Gastrocnemius medialis (tissue), 4 donors: Measurements from ENCODE around the gene ANKLE1.
"Not testable (repeated sequence)": the region's sequence is repeated elsewhere in the genome, so short reads cannot be mapped to it uniquely, and the experiment has no call there.

Experiments
- POLR2A ChIP-seq, 2 donors: fragments of 450-650 bp; IDR thresholded peaks; one replicate each; pipeline ENCODE4 v1.6.1; 2017; ENCODE audit warnings: antibody characterized with exemption in 2 of 2, mild to moderate bottlenecking in 2 of 2, moderate library complexity in 2 of 2
- TF ChIP-seq, protein P1 (sequence below), 5 experiments: fragments of 450-650 bp in 3 of 5; fragments of 200-600 bp in 2 of 5; sonication (generic) in 2 of 5; IDR thresholded peaks in 4 of 5; conservative IDR thresholded peaks in 1 of 5; 1 replicate in 4 of 5; 2 replicates in 1 of 5; pipeline ENCODE4 v1.5.1; 2016 to 2019; ENCODE audit warnings: antibody characterized with exemption in 5 of 5, mild to moderate bottlenecking in 3 of 5, moderate library complexity in 3 of 5

DNA sequence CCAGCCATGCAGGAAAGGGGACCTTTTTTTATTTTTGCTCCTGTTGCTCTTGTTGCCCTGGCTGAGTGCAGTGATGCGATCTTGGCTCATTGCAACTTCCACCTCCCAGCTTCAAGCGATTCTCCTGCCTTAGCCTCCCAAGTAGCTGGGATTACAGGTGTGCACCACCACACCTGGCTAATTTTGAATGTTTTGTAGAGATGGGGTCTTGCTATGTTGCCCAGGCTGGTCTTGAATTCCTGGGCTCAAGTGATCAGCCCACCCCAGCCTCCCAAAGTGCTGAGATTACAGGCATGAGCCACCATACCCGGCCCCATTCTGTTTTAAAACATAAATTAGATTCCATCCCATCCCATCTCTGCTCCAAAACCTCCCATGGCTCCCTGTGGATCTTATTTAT, 6.8 kb upstream of the ANKLE1 start:
- TF ChIP-seq, protein P1, sequence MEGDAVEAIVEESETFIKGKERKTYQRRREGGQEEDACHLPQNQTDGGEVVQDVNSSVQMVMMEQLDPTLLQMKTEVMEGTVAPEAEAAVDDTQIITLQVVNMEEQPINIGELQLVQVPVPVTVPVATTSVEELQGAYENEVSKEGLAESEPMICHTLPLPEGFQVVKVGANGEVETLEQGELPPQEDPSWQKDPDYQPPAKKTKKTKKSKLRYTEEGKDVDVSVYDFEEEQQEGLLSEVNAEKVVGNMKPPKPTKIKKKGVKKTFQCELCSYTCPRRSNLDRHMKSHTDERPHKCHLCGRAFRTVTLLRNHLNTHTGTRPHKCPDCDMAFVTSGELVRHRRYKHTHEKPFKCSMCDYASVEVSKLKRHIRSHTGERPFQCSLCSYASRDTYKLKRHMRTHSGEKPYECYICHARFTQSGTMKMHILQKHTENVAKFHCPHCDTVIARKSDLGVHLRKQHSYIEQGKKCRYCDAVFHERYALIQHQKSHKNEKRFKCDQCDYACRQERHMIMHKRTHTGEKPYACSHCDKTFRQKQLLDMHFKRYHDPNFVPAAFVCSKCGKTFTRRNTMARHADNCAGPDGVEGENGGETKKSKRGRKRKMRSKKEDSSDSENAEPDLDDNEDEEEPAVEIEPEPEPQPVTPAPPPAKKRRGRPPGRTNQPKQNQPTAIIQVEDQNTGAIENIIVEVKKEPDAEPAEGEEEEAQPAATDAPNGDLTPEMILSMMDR (IDR thresholded peaks at IDR 0.05 in 4 of 5, conservative IDR thresholded peaks at IDR 0.05 in 1 of 5), result not testable (repeated sequence)
- not testable (repeated sequence) for TF ChIP-seq POLR2A (IDR thresholded peaks at IDR 0.05)
